ENCODE results near the gene PEX13.

The PEX13 gene

DNA sequence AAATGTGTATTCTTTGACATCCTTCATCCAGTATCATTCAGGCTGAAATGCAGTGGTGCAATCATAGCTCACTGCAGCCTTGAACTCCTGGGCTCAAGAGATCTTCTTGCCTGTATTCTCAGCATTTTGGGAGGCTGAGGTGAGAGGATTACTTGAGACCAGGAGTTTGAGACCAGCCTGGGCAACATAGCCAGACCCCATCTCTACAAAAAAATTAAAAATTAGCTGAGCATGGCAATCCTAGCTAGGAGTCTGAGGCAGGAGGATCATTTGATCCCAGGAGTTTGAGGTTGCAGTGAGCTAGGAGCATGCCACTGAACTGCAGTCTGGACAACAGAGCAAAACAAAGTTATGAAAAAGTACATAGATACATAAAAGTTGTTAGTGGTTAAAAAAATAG lies 72.3 kb downstream of the PEX13 start:
- DNase-seq = no peak

- DNase-seq = no peak
These were observed 72.9 kb downstream of the PEX13 start for GRCh38 chr2:61090386-61090921.

DNA sequence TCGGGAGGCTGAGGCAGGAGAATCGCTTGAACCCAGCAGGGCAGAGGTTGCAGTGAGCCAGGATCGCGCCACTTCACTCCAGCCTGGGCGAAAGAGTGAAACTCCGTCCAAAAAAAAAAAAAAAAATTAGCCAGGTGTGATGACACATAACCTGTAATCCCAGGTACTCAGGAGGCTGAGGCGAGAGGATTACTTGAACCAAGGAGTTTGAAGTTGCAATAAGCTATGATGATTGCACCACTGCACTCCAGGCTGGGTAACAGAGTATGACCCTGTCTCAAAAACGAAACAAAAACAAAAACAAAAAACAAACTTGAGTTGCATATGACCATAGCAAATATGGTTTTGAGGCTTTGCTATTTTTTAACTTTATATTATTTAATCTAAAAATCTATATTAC lies 74.0 kb downstream of the PEX13 start:
- DNase-seq = no peak

DNA sequence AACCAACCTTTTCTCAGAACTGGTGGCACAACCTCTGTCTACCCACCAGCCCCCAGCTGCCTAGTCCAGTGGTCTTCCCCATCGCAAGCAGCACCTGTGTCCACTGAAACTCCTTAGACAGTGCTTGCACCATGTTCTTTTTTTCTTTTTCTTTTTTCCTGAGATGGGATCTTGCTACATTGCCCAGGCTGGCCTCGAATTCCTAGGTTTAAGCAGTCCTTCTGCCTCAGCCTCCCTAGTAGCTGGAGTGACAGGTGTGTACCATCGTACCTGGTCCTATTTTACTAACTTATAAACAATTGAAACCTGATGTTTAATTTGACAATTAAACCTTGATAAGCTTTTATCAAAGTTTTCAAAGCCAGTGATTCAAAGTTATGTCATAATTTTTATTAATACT lies 78.9 kb downstream of the PEX13 start:
- DNase-seq = no peak

DNA sequence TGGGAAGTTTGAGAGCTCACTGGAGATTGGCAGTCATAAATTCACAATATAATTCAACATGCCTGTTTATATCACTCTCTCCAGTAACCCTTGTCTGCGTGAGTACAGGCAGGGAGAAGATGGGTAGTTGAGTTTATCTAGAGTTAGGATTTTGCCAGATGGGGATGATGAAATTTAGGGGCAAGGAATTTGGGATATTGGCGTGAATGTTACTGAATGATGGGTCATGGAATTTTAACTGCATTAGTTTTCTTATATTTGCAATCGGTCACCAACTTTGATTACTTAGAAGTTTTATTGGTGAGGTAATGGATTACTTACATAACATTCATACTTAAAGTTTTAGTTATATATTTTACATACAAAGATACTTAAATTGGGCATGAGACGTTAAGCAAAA lies 83.3 kb downstream of the PEX13 start:
- DNase-seq = no peak
